GM13977 (cell line): Measurements from ENCODE around the gene SRRM2.

ENCODE experiments used
- DNase-seq: peaks from one replicate; pipeline ENCODE4 v3.0.0; 2012; ENCODE audit warnings: low spot score
- in situ Hi-C: fragments of 300-500 bp; cut with MboI; formaldehyde crosslinking; loops from one replicate; pipeline ENCODE4 v1.12.0; 2022; ENCODE audit warnings: low sequenced_read_pairs, low pct_unique_long_range_greater_than_20kb, mixed read lengths, inconsistent platforms; ENCODE audit not compliant: unreplicated experiment
- TF ChIP-seq, protein P1 (sequence below): IDR thresholded peaks from 2 replicates; pipeline ENCODE4 v1.5.1; 2012; ENCODE audit warnings: mild to moderate bottlenecking, control low read depth; ENCODE audit not compliant: insufficient read depth; ENCODE audit errors: extremely low read depth, missing control alignments

The SRRM2 gene

DNA sequence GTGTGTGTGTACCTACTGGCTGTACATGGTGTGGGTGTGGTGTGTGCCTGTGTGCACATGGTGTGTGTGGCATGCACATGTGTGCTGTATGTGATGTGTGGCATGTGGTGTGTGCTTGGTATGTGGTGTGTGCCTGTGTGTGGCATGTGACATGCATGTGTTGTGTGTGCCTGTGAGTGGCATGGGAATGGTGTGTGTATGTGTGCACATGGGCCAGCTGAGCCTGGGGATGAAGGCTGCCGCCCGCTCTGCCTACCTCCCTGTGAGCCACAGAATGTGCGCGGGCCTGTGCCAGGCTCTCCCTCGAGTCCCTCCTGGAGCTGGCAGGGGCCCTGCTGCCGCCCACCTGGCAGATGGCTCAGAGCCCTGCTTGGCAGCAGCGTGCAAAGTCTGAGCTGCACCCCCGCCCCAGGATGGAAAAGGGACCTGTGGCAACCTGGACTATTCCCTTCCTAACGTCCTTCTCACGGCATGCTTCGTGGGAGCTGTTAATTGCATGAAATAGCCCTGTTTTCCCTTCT is 41.7 kb upstream of the SRRM2 start:
- no peak for DNase-seq
- TF ChIP-seq, protein P1, sequence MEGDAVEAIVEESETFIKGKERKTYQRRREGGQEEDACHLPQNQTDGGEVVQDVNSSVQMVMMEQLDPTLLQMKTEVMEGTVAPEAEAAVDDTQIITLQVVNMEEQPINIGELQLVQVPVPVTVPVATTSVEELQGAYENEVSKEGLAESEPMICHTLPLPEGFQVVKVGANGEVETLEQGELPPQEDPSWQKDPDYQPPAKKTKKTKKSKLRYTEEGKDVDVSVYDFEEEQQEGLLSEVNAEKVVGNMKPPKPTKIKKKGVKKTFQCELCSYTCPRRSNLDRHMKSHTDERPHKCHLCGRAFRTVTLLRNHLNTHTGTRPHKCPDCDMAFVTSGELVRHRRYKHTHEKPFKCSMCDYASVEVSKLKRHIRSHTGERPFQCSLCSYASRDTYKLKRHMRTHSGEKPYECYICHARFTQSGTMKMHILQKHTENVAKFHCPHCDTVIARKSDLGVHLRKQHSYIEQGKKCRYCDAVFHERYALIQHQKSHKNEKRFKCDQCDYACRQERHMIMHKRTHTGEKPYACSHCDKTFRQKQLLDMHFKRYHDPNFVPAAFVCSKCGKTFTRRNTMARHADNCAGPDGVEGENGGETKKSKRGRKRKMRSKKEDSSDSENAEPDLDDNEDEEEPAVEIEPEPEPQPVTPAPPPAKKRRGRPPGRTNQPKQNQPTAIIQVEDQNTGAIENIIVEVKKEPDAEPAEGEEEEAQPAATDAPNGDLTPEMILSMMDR: no peak
- in situ Hi-C loops: no loop called here

DNA sequence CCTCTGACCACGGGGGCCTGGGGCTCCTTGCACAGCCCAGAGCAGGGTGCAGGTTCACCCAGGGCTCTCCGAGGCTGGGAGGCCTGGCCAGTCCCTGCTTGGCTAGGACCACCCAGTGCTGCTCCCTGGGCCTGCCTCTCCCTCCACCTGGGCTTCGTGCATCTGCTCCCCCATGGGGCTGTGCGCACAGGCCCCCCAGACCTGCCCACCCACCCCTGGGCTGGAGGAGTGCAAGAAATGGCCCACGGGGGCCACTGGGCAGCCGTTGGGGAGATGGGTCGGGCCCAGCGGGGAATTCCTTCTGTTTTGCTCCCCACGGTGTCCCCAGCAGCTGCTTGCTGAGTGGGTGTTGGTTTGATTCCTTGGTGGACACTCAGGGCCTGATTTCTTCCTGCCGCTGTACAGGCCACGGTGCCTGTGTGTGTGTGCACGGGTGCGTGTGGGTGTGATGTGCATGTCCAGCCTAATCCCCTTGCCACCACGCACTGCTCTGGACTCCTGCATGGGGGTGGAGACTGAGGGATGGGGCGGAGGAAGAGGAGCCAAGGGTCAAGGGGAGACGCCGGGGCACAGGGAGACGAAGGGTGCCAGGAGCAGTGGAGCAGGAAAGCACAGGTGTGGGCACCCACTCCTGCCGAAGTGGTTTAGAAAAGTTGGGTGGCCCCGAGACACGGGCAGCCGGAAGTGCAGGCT is 40.9 kb upstream of the SRRM2 start:
- no peak for DNase-seq
- in situ Hi-C loops: no loop called here
- TF ChIP-seq, protein P1: no peak

DNA sequence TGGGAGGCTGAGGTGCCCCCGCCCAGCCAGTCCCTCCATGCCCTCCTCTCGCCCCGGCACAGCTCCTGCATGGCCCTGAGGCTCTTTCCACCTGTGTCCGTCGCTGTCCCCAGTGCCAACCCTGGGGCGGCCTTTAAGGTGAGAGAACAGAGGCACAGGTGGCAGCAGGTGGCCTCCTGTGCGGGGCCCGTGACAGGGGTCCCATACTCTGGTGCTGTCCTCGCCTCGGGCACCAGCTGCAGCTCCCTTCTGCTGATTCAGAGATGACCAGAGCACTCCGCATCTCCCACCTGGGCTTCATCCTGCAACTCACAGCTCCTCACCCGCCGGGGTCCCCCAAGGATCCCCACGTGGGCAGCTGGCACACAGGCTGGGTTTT is 40.4 kb upstream of the SRRM2 start:
- in situ Hi-C loops: no loop called here
- no peak for DNase-seq
- TF ChIP-seq, protein P1: no peak

DNA sequence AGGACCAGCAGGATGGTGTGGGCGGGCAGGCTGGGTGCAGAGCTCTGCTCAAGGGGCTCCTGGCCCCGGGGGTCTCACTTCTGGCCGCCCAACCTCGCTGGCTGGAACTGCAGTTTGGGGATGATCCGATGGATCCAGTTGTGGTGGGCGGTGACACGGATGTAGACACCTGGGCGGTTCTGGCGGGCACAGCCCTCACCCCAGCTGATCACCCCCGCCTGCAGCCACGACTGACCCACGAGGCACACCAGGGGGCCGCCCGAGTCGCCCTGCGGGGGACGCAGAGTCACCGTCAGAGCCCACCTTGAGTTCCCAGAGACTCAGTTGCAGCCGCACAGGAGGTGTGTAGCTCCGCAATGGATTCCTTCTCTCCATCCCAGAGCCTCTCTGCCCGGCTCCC is 39.9 kb upstream of the SRRM2 start:
- DNase-seq: no peak
- TF ChIP-seq, protein P1: no peak
- in situ Hi-C loops: no loop called here

DNA sequence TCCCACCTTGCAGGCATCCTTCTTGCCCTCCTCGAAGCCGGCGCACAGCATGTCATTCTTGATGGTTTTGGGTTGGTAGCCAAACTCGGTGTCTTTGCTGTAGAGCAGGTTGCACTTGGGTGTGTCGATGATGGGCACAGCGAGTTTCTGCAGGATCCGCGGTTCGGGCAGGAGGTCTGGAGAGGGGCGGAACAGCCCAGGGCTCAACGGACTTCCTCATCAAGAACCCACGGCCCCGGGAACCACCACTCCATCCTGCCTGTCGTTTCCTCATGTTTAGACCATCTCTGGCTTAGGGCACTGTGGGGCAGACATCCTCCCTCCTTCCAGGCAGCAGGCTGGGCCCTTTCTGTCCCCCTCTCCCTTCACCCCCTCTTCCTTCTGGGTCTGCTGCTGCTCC is 38.9 kb upstream of the SRRM2 start:
- TF ChIP-seq, protein P1: no peak
- DNase-seq: no peak
- in situ Hi-C loops: no loop called here

DNA sequence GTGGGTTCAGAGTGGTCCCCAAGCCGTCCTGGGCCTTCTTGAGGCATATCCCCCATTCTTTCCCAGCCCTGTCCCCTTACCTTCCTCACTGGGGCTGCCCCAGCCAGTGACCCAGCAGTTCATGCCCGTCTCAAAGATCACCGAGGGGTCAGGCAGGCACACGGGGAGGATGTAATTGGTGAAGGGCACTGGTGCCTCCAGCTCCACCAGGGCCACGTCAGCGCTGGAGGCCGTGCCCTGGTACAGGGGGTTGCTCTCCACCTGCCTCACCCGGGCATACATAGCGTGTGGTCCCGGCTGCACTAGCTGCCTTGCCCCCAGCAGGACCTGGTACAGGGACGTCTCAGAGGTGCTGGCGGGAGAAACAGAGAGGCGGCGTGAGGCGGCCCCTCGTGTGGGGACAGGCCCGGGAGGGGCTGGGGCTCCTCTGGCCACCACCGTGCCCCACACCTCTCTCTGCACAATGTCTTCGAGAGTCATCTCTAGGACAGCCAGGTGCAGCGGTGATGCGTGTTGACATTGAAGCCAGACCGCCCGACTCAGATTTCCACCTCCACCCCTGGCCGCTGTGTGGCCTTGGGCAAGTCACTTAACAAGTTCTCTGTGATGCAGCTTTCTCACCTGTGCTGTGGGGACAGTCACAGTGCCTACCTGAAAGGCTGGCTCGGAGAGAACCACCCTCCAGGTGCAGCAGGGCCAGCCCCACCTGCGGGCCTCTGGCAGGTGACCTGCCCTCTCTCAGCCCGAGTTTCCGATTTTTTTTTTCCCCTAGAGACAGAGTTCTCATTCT is 38.3 kb upstream of the SRRM2 start:
- TF ChIP-seq, protein P1: no peak
- in situ Hi-C loops: no loop called here
- no peak for DNase-seq
